GM21529 (cell line): ENCODE measurements around the gene SCEL.
"Not testable (repeated sequence)": the region's sequence is repeated elsewhere in the genome, so short reads cannot be mapped to it uniquely, and the experiment has no call there.

Experiments
- ATAC-seq: cut with Tn5 transposase; IDR thresholded peaks from one replicate; pipeline ENCODE4 v1.9.1; 2021; ENCODE audit not compliant: unreplicated experiment

The SCEL gene

DNA sequence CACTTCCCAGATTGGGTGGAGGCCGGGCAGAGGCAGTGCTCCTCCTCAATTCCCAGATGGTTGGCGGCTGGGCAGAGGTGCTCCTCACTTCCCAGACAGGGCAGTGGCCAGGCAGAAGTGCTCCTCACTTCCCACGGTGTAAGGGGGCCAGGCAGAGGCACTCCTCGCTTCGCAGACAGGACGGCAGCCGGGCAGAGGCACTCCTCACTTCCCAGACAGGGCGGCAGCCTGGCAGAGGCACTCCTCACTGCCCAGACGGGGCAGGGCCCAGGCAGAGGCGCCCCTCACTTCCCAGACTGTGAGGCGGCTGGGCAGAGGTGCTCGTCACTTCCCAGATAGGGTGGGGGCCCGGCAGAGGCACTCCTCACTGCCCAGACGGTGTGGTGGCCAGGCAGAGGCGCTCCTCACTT is 125.3 kb downstream of the SCEL start:
- no peak for ATAC-seq

DNA sequence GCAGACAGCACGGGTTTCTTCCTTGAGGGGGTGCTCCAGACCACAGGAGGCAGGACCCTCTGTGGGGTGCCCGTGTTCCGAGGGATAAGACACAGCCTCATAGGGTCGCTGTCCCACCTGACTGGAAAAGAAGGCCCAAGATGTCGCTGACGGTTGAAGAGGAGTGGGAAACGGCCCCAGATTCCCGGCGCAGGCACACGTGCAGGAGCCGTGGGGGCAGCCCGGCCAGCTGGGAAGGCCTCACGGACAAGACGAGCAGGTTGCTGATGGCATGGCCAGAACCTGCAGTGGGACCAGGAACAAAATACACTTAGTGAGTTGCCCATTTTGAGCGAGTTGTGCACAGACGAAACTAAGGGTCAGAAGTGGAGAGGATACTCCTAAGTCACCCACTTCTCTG is 126.8 kb downstream of the SCEL start:
- ATAC-seq = not testable (repeated sequence)

DNA sequence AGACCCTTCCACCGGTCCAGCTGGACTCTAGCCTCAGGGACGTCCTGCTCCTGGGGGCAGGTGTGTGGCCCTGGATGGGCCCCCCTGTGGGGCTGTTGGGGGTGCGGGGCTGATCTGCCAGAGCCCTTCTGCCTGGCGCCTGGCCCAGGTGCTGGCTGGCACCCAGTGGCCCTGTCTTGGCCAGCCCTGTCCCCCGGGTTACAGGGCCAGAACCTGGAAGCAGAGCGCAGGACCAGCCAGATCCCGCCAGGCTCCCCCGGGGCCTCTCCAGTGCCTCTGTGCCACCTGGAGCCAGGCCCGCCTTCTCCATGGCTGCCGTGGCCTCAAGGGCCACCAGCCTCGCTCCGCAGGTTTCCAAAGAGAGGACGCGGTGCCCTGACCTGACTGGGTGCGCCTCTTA is 127.3 kb downstream of the SCEL start:
- ATAC-seq = not testable (repeated sequence)

DNA sequence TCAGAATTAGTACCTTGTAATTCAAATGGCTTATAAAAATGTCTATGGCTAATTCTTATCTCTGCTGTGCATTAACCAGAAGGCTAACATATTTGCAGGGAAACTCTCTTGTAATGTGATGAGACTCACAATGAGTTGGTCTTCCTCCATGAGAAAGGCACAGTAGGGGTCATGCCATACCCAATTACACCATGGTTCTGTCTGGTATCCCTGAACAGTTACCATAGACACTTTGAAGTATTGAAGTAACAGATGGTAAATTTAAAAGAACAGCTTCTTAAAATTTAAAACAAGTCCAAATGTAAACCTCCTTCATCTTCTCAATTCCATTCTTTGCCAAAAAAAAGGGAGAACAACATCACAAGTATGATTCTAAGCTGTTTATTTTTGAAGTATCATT is 139.3 kb downstream of the SCEL start:
- ATAC-seq = no peak

DNA sequence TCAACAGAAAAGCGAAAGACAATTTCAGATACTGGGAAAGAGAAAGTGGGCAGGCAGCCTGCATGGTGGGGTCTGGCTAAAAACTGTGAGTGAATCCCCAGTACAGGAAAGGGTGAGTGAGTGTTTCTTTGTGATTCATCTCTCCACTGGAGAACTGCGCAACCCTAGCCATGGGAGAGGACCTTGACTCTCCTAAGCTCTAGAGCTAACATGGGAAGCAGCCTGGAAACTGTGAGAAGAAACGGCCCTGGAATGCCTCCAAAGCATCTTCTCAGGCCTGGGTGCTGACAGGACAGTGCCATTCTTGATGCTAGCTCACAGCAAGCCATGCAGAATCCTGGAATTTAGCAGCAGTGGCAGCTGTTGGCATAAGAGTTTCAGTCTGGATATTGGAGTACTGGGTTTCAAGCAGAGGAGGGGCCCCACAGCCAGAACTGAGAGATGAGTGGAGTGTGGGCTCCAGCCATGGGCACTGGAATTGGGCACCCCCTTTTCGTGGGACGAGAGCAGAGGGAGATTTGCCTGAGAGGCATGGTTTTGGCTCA is 143.3 kb downstream of the SCEL start:
- no peak for ATAC-seq

DNA sequence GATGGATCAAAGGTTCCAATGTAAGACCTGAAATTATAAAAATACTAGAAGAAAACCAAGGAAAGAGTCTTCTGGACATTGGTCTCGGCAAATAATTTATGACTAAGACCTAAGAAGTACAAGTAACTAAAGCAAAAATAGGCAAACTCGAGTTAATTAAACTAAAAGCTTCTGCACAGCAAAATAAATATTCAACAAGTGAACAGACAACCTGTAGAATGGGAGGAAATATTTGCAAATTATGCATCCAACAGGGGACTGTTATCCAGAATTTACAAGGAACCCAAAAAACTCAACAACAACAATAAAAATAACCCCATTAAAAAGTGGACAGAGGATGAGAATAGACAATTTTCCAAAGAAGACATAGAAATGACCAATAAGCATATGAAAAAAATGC is 152.3 kb downstream of the SCEL start:
- ATAC-seq = no peak

DNA sequence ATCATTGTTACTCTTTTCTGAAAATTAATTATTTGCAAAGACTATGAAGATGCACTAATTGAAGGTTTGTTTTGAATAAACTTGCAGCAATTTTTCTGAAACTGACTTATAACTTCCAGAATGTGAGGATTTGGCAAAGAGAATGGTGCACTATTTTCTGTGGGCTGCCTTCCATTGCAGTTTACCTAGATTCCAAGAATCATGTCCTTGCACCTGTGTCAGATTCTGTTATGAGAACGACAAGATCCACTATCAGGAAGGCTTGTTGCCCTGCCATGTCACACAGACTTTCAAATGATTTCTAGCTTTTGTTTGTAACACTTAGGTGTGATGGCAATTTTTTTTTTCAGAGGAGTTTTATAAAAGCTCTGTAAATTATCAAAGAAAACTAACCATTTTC is 156.4 kb downstream of the SCEL start:
- ATAC-seq = no peak

DNA sequence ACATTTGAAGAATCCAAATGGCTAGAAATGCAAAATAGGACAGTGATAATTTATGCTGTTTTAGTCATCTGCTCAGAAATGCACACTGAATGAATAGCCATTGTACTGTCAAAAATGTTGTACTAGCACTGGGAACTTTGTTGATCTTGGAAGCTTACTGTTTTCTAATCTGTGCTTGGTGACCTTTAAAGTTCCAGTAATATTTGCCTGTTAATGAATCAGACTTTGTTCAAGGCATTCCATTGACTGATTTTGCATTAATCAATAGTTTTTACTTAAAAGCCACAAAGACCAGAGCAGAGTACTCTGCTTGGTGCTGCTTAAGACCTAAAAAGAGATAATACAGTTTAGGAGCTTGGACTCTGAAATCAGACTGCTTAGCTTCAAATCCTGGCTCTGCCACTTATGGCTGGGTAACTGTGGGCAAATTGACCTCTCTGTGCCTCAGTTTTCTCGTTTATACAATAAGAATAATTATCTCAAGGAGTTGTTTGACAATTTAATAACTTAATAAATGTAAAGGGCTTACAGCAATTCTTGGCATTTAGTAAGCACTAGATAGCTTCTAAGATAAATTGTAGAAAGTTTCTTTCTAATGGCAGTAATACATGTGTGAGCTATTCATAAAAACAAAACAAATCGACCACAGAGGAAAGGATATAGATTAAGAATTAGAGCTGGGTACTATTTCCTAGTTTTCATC is 157.4 kb downstream of the SCEL start:
- no peak for ATAC-seq

DNA sequence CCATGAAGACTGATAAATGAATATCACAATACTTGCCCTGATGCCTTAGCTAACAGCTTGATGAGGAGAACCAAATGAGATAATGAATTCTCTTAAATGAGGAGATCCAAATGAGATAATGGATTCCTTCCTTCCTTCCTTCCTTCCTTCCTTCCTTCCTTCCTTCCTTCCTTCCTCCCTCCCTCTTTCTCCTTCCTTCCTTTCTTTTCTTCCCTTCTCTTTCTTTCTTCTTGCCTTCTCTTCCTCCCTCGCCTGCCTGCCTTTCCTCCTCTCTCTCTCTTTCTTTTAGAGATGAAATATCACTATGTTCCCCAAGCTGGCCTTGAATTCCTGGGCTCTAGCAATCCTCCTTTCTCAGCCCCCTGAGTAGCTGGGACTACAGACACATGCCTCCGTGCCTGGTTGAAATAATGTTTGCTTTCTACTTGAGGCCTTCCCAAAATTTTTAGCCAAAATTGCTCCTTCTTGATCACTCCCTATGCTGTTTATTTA is 158.0 kb downstream of the SCEL start:
- no peak for ATAC-seq
